Sigmoid colon (tissue), 7 donors: ENCODE results near the gene REX1BD. TPM values are rescaled to one million over a fixed set of nuclear protein-coding genes. Genes with fewer than 3 reads are reported as not detected.

Source experiments
- DNase-seq: peaks from one replicate; pipeline ENCODE4 v3.0.0-alpha.2; 2019
- H3K27ac ChIP-seq, 4 donors: fragments of 200-600 bp; sonication (generic); one replicate each; pipeline ENCODE4 v1.5.1; 2016 to 2019; ENCODE audit warnings: mild to moderate bottlenecking in 1 of 4
- H3K27me3 ChIP-seq, 3 donors: fragments of 200-600 bp; sonication (generic); one replicate each; pipeline ENCODE4 v1.5.1; 2019; ENCODE audit warnings: mild to moderate bottlenecking in 1 of 3
- H3K36me3 ChIP-seq, 4 donors: fragments of 200-600 bp; sonication (generic); one replicate each; pipeline ENCODE4 v1.5.1; 2016 to 2019
- H3K4me1 ChIP-seq, 4 donors: fragments of 200-600 bp; sonication (generic); one replicate each; pipeline ENCODE4 v1.5.1; 2017 to 2019
- H3K4me3 ChIP-seq, 4 donors: fragments of 200-600 bp; sonication (generic); one replicate each; pipeline ENCODE4 v1.5.1; 2017 to 2019; ENCODE audit warnings: mild to moderate bottlenecking in 2 of 4, moderate library complexity in 1 of 4
- H3K9me3 ChIP-seq, 4 donors: fragments of 200-600 bp in 3 of 4; sonication (generic) in 3 of 4; one replicate each; pipeline versions ENCODE4 v1.5.1 to v1.6.1; 2013 to 2019
- CTCF ChIP-seq, 4 experiments: fragments of 450-650 bp in 3 of 4; fragments of 200-600 bp in 1 of 4; IDR thresholded peaks; one replicate each; pipeline ENCODE4 v1.5.1; 2016 to 2019; ENCODE audit warnings: antibody characterized with exemption in 4 of 4, mild to moderate bottlenecking in 3 of 4, moderate library complexity in 2 of 4
- EP300 ChIP-seq, 4 donors: sonication (generic); formaldehyde crosslinking; IDR thresholded peaks; one replicate each; pipeline ENCODE4 v1.6.1; 2017; ENCODE audit warnings: antibody characterized with exemption in 4 of 4
- POLR2A ChIP-seq, 2 donors: fragments of 450-650 bp; IDR thresholded peaks; one replicate each; pipeline ENCODE4 v1.6.1; 2016; ENCODE audit warnings: antibody characterized with exemption in 2 of 2, mild to moderate bottlenecking in 2 of 2, moderate library complexity in 2 of 2
- POLR2AphosphoS5 ChIP-seq, 4 donors: sonication (generic); formaldehyde crosslinking; IDR thresholded peaks; one replicate each; pipeline ENCODE4 v1.6.1; 2017; ENCODE audit warnings: antibody characterized with exemption in 4 of 4
- WGBS, 2 donors: extraction: QIAGEN DNeasy Blood & Tissue Kit; methylation state at CpG; one replicate each; pipeline ENCODE4 v1.1.7; 2013; 5-methylcytosine and 5-hydroxymethylcytosine counted together
- intact Hi-C: fragments of 100-400 bp; cut with DNase I; formaldehyde crosslinking; loops from one replicate; pipeline ENCODE4 v1.15.1; 2023
- polyA plus RNA-seq, 3 donors: library from polyadenylated mRNA; stranded (reverse); fragments of 200-250 nt; gene quantifications; one replicate each; pipeline ENCODE4 v1.2.3, GENCODE V29; 2013
- total RNA-seq, 4 donors: library from RNA; depleted of rRNA; stranded (reverse); fragments of >200 nt; gene quantifications; one replicate each; pipeline ENCODE4 v1.1.0, GENCODE V29; 2016
- donor health status: healthy with polysubstance abuse.
- donor health status: Bipolar disorder and iron deficiency.
- donor health status: healthy.

The REX1BD gene
- total and polyA plus RNA-seq, 7 donors, result 40.5 to 101 (median 76.7) TPM

GRCh38 chr19:18557411-18558201 is 31.0 kb upstream of the REX1BD start, which contains the start of gene KXD1:
KXD1 (plus strand) TSS chr19:18557870; CDS start chr19:18562057, 4,187 bp downstream.
- peak within 1 kb of the TSS; percentile 86 to 98 (median 92) for H3K27ac ChIP-seq
- TF ChIP-seq POLR2A (IDR thresholded peaks at IDR 0.05) (peak; percentile 61 to 71), EP300 (IDR thresholded peaks at IDR 0.05) (peak in 2 of 4 donors; percentile 18 to 87), CTCF (IDR thresholded peaks at IDR 0.05) (no peak), POLR2AphosphoS5 (IDR thresholded peaks at IDR 0.05) (peak; percentile 95 to 97 (median 96))
- DNase-seq, result peak; percentile 99
- no peaks in the 10 kb centered on the region for H3K9me3 ChIP-seq
- 0 to 1% methylated on average over 58 of the region's 58 CpGs for WGBS, 2 donors
- peaks cover 0 to 12% (median 4%) of the 10 kb centered on the region in 4 donors for H3K36me3 ChIP-seq
- intact Hi-C loops, result loop anchor here (1.0 kb wide), 1 partner anchor 35 kb away; the partner anchor contains the start of gene ELL
- no peaks in the 10 kb centered on the region for H3K27me3 ChIP-seq
- peaks cover 0 to 16% (median 7%) of the 10 kb centered on the region in 4 donors for H3K4me1 ChIP-seq
- H3K4me3 ChIP-seq, result peak within 1 kb of the TSS; percentile 56 to 95 (median 77)

- H3K27me3 ChIP-seq, result no peaks in the 10 kb centered on the region
- peak overlapping the region; percentile 56 to 95 (median 77) for H3K4me3 ChIP-seq
- no peak for DNase-seq
- intact Hi-C loops, result no loop called here
- H3K9me3 ChIP-seq, result no peaks in the 10 kb centered on the region
- WGBS, 2 donors, result 3 to 9% methylated on average over 11 of the region's 11 CpGs
- peak overlapping the region; percentile 86 to 98 (median 92) for H3K27ac ChIP-seq
- H3K4me1 ChIP-seq, result peaks cover 0 to 16% (median 7%) of the 10 kb centered on the region in 4 donors
- H3K36me3 ChIP-seq, result peaks cover 0 to 18% (median 7%) of the 10 kb centered on the region in 4 donors
- no peak for TF ChIP-seq POLR2AphosphoS5 (IDR thresholded peaks at IDR 0.05)
- TF ChIP-seq POLR2A (IDR thresholded peaks at IDR 0.05), result no peak
- TF ChIP-seq CTCF (IDR thresholded peaks at IDR 0.05), result no peak
- no peak for TF ChIP-seq EP300 (IDR thresholded peaks at IDR 0.05)
These were observed 30.4 kb upstream of the REX1BD start for GRCh38 chr19:18558202-18558555.

GRCh38 chr19:18558604-18559003 is 30.0 kb upstream of the REX1BD start:
- no peak for TF ChIP-seq POLR2AphosphoS5 (IDR thresholded peaks at IDR 0.05)
- H3K4me3 ChIP-seq, result peak overlapping the region; percentile 56 to 95 (median 77)
- intact Hi-C loops, result no loop called here
- H3K36me3 ChIP-seq, result peaks cover 0 to 22% (median 9%) of the 10 kb centered on the region in 4 donors
- H3K27ac ChIP-seq, result peak overlapping the region; percentile 86 to 98 (median 92)
- DNase-seq, result no peak
- H3K9me3 ChIP-seq, result no peaks in the 10 kb centered on the region
- no peaks in the 10 kb centered on the region for H3K27me3 ChIP-seq
- H3K4me1 ChIP-seq, result peaks cover 0 to 16% (median 7%) of the 10 kb centered on the region in 4 donors
- 54 to 68% methylated on average over 3 of the region's 3 CpGs for WGBS, 2 donors

- TF ChIP-seq CTCF (IDR thresholded peaks at IDR 0.05) (no peak), POLR2A (IDR thresholded peaks at IDR 0.05) (no peak), EP300 (IDR thresholded peaks at IDR 0.05) (no peak), POLR2AphosphoS5 (IDR thresholded peaks at IDR 0.05) (no peak)
These were observed 28.9 kb upstream of the REX1BD start for GRCh38 chr19:18559685-18560084.

GRCh38 chr19:18562086-18562485 is 26.5 kb upstream of the REX1BD start:
- intact Hi-C loops, result no loop called here
- H3K4me1 ChIP-seq, result peaks cover 0 to 16% (median 7%) of the 10 kb centered on the region in 4 donors
- H3K36me3 ChIP-seq, result peaks cover 18 to 57% (median 37%) of the 10 kb centered on the region in 4 donors
- no peaks in the 10 kb centered on the region for H3K27me3 ChIP-seq
- H3K9me3 ChIP-seq, result no peaks in the 10 kb centered on the region
- no peak overlapping the region for H3K4me3 ChIP-seq
- no peak for TF ChIP-seq CTCF (IDR thresholded peaks at IDR 0.05)
- 85 to 88% methylated on average over 14 of the region's 14 CpGs for WGBS, 2 donors
- peak overlapping the region in 2 of 4 donors; percentile 25 to 67 for H3K27ac ChIP-seq
- DNase-seq, result no peak

More at GRCh38 chr19:18559685-18560084, 28.9 kb upstream of the REX1BD start:
- no peaks in the 10 kb centered on the region for H3K9me3 ChIP-seq
- 75 to 77% methylated on average over 5 of the region's 5 CpGs for WGBS, 2 donors
- H3K27ac ChIP-seq, result peak overlapping the region in 2 of 4 donors; percentile 4 to 90
- intact Hi-C loops, result no loop called here
- H3K27me3 ChIP-seq, result no peaks in the 10 kb centered on the region
- no peak overlapping the region for H3K4me3 ChIP-seq
- DNase-seq, result no peak
- H3K4me1 ChIP-seq, result peaks cover 0 to 16% (median 7%) of the 10 kb centered on the region in 4 donors
- H3K36me3 ChIP-seq, result peaks cover 7 to 33% (median 16%) of the 10 kb centered on the region in 4 donors
